ENCODE measurements around the gene OR4D11.

DNA sequence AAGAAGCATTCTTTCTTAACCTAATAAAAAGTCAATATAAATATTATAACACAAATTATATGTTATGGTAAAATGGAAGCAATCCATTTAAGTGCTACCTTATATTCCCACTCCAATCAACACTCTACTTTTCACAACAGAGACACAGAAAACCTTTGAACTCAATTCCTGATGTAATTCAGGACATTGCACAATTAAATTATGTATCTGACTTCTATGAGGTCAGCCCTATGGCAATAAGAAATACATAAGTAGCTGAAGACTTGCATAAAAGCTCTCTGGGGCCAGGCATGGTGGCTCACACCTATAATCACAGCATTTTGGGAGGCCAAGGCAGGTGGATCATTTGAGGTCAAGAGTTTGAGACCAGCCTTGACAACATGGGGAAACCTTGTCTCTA, 23.5 kb upstream of the OR4D11 start:
- TF ChIP-seq, protein P1, sequence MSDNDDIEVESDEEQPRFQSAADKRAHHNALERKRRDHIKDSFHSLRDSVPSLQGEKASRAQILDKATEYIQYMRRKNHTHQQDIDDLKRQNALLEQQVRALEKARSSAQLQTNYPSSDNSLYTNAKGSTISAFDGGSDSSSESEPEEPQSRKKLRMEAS (IDR thresholded peaks at IDR 0.05; ENCODE audit: insufficient read depth, insufficient read length) = no peak
- TF ChIP-seq MYC (IDR thresholded peaks at IDR 0.05; ENCODE audit: low read depth, low read length) = no peak
- TF ChIP-seq, protein P2, sequence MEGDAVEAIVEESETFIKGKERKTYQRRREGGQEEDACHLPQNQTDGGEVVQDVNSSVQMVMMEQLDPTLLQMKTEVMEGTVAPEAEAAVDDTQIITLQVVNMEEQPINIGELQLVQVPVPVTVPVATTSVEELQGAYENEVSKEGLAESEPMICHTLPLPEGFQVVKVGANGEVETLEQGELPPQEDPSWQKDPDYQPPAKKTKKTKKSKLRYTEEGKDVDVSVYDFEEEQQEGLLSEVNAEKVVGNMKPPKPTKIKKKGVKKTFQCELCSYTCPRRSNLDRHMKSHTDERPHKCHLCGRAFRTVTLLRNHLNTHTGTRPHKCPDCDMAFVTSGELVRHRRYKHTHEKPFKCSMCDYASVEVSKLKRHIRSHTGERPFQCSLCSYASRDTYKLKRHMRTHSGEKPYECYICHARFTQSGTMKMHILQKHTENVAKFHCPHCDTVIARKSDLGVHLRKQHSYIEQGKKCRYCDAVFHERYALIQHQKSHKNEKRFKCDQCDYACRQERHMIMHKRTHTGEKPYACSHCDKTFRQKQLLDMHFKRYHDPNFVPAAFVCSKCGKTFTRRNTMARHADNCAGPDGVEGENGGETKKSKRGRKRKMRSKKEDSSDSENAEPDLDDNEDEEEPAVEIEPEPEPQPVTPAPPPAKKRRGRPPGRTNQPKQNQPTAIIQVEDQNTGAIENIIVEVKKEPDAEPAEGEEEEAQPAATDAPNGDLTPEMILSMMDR (IDR thresholded peaks at IDR 0.05; ENCODE audit: extremely low read depth in 1 of 2, insufficient read depth in 1 of 2, low read depth in 1 of 2, low read length in 2 of 2) = no peak
- no peak for TF ChIP-seq POLR2A (IDR thresholded peaks at IDR 0.05; ENCODE audit: low read depth, low read length)
- TF ChIP-seq EZH2 (IDR thresholded peaks at IDR 0.05; ENCODE audit: borderline replicate concordance, low read depth, low read length, severe bottlenecking) = no peak
- no peak for TF ChIP-seq FOS (IDR thresholded peaks at IDR 0.05; ENCODE audit: borderline replicate concordance, insufficient read depth, low read length)
